ENCODE measurements around the gene LAMB1. TPM values are rescaled to one million over a fixed set of nuclear protein-coding genes. Genes with fewer than 3 reads are reported as not detected.
A peak's percentile ranks its signal among the peaks of the same experiment; 100 is the strongest.

LAMB1 gene
- total and polyA plus RNA-seq, 3 donors from 2014 or later, result 42.0 to 65.2 (median 43.1) TPM

- no peaks in the 10 kb centered on the region for H3K27me3 ChIP-seq
- 70 to 97% methylated on average over 2 of the region's 2 CpGs for WGBS, 2 donors
- intact Hi-C loops (cut with DNase I; ENCODE audit: low total_unique reads), result no loop called here
- no peak for DNase-seq
- no peak overlapping the region for H3K27ac ChIP-seq
- H3K4me3 ChIP-seq, result no peak overlapping the region
- no peaks in the 10 kb centered on the region for H3K36me3 ChIP-seq (ENCODE audit: low read depth, missing control alignments)
- H3K4me1 ChIP-seq, result no peaks in the 10 kb centered on the region
- TF ChIP-seq, protein P1, sequence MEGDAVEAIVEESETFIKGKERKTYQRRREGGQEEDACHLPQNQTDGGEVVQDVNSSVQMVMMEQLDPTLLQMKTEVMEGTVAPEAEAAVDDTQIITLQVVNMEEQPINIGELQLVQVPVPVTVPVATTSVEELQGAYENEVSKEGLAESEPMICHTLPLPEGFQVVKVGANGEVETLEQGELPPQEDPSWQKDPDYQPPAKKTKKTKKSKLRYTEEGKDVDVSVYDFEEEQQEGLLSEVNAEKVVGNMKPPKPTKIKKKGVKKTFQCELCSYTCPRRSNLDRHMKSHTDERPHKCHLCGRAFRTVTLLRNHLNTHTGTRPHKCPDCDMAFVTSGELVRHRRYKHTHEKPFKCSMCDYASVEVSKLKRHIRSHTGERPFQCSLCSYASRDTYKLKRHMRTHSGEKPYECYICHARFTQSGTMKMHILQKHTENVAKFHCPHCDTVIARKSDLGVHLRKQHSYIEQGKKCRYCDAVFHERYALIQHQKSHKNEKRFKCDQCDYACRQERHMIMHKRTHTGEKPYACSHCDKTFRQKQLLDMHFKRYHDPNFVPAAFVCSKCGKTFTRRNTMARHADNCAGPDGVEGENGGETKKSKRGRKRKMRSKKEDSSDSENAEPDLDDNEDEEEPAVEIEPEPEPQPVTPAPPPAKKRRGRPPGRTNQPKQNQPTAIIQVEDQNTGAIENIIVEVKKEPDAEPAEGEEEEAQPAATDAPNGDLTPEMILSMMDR (IDR thresholded peaks at IDR 0.05), result no peak
- TF ChIP-seq POLR2A (IDR thresholded peaks at IDR 0.05), result no peak
- H3K9me3 ChIP-seq, result no peaks in the 10 kb centered on the region
Observed at GRCh38 chr7:107911981-107912380, 91.0 kb downstream of the LAMB1 start.

GRCh38 chr7:107909445-107909844 lies 93.5 kb downstream of the LAMB1 start:
- no peak for DNase-seq
- intact Hi-C loops (cut with DNase I; ENCODE audit: low total_unique reads), result no loop called here
- Histone ChIP-seq H3K4me3 (no peak overlapping the region), H3K9me3 (no peaks in the 10 kb centered on the region), H3K27me3 (no peaks in the 10 kb centered on the region), H3K4me1 (no peaks in the 10 kb centered on the region), H3K27ac (no peak overlapping the region), H3K36me3 (ENCODE audit: low read depth, missing control alignments) (no peaks in the 10 kb centered on the region)
- TF ChIP-seq, protein P1 (IDR thresholded peaks at IDR 0.05), result no peak
- TF ChIP-seq POLR2A (IDR thresholded peaks at IDR 0.05), result no peak
- WGBS, 2 donors, result 86 to 98% methylated on average over 1 of the region's 1 CpG

GRCh38 chr7:107907790-107908189 lies 95.2 kb downstream of the LAMB1 start:
- 93 to 95% methylated on average over 2 of the region's 2 CpGs for WGBS, 2 donors
- Histone ChIP-seq H3K9me3 (no peaks in the 10 kb centered on the region), H3K36me3 (ENCODE audit: low read depth, missing control alignments) (no peaks in the 10 kb centered on the region), H3K4me3 (no peak overlapping the region), H3K27me3 (no peaks in the 10 kb centered on the region), H3K27ac (no peak overlapping the region), H3K4me1 (no peaks in the 10 kb centered on the region)
- intact Hi-C loops (cut with DNase I; ENCODE audit: low total_unique reads), result no loop called here
- TF ChIP-seq, protein P1 (IDR thresholded peaks at IDR 0.05), result no peak
- TF ChIP-seq POLR2A (IDR thresholded peaks at IDR 0.05), result no peak
- DNase-seq, result no peak

DNA sequence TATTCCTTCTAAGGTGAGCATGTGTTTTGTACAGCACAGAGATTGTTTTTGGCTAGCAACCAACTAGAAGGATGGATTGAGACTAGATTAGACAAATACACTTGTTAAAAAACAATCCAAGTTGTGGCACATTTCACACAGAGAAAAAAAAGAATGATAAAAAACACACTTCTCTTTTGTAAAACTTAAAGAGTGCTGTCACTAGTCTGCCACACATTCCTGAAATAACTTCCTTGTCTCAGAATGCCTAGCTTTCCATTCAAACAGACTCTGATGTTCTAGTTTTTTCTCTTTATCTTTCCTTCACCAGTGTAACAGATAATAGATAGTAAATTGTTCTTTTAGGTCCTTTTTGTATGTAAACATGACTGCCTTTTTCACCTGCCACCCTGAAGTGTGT lies 100.6 kb downstream of the LAMB1 start:
- Histone ChIP-seq H3K4me1 (no peaks in the 10 kb centered on the region), H3K27ac (peak overlapping the region in 1 of 2 donors; percentile 13), H3K36me3 (ENCODE audit: low read depth, missing control alignments) (no peaks in the 10 kb centered on the region), H3K27me3 (no peaks in the 10 kb centered on the region), H3K4me3 (no peak overlapping the region), H3K9me3 (no peaks in the 10 kb centered on the region)
- TF ChIP-seq, protein P1 (IDR thresholded peaks at IDR 0.05), result no peak
- TF ChIP-seq POLR2A (IDR thresholded peaks at IDR 0.05), result no peak
- DNase-seq, result no peak
- intact Hi-C loops (cut with DNase I; ENCODE audit: low total_unique reads), result no loop called here

- Histone ChIP-seq H3K4me1 (no peaks in the 10 kb centered on the region), H3K4me3 (no peak overlapping the region), H3K27me3 (no peaks in the 10 kb centered on the region), H3K27ac (no peak overlapping the region), H3K9me3 (no peaks in the 10 kb centered on the region), H3K36me3 (ENCODE audit: low read depth, missing control alignments) (no peaks in the 10 kb centered on the region)
- DNase-seq, result no peak
- intact Hi-C loops (cut with DNase I; ENCODE audit: low total_unique reads), result no loop called here
- TF ChIP-seq, protein P1 (IDR thresholded peaks at IDR 0.05), result no peak
- TF ChIP-seq POLR2A (IDR thresholded peaks at IDR 0.05), result no peak
- WGBS, 2 donors, result 83 to 94% methylated on average over 1 of the region's 1 CpG
Observed at GRCh38 chr7:107900496-107901015, 102.4 kb downstream of the LAMB1 start.
